ENCODE data around the gene ACSS2.

ACSS2 gene

DNA sequence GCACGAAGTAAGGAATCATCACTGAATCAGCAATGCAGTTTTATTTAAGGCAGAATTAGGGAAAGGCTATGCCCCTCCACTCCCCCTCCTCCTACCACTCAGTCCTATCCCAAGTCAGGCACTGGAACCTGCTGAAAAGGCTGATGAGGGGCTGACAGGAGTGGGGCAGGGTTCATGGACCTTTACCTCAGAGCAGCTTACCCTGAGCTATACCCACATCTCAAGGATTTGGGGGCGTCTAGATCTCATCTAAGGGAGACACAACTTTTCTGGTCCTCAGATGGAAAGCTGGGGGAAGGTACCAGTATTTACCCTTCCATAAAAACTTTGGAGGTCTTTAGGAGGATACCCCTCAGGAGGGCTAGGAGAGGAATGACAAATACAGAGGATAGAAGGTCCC lies 52.0 kb downstream of the ACSS2 start:
- H3K9me3 ChIP-seq (replicated peaks; ENCODE audit: insufficient read depth, low read length): no peaks in the 10 kb centered on the region
- no peak overlapping the region for H3K9ac ChIP-seq (ENCODE audit: low read length)
- TF ChIP-seq EZH2phosphoT487 (IDR thresholded peaks at IDR 0.05; ENCODE audit: low read length) (no peak), EZH2 (optimal IDR thresholded peaks at IDR 0.05; ENCODE audit: low read depth, low read length) (no peak)
- TF ChIP-seq, protein P1, sequence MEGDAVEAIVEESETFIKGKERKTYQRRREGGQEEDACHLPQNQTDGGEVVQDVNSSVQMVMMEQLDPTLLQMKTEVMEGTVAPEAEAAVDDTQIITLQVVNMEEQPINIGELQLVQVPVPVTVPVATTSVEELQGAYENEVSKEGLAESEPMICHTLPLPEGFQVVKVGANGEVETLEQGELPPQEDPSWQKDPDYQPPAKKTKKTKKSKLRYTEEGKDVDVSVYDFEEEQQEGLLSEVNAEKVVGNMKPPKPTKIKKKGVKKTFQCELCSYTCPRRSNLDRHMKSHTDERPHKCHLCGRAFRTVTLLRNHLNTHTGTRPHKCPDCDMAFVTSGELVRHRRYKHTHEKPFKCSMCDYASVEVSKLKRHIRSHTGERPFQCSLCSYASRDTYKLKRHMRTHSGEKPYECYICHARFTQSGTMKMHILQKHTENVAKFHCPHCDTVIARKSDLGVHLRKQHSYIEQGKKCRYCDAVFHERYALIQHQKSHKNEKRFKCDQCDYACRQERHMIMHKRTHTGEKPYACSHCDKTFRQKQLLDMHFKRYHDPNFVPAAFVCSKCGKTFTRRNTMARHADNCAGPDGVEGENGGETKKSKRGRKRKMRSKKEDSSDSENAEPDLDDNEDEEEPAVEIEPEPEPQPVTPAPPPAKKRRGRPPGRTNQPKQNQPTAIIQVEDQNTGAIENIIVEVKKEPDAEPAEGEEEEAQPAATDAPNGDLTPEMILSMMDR (IDR thresholded peaks at IDR 0.05; ENCODE audit: low read length): no peak
- no peaks in the 10 kb centered on the region for H3F3A ChIP-seq (ENCODE audit: insufficient read depth, low read length)
- H2AFZ ChIP-seq (ENCODE audit: low read length): no peak overlapping the region
- H3K36me3 ChIP-seq (replicated peaks; ENCODE audit: insufficient read depth, low read length): no peaks in the 10 kb centered on the region
- H3K4me3 ChIP-seq (ENCODE audit: low read length): no peak overlapping the region
- H3K9me2 ChIP-seq (replicated peaks; ENCODE audit: insufficient read depth, low read length): no peaks in the 10 kb centered on the region
- no peaks in the 10 kb centered on the region for H3K79me2 ChIP-seq (ENCODE audit: low read length)
- H3K27me3 ChIP-seq (replicated peaks; ENCODE audit: insufficient read depth, low read length): no peaks in the 10 kb centered on the region
- H3K27ac ChIP-seq (ENCODE audit: low read length): no peak overlapping the region
- DNase-seq: no peak
- H3K4me2 ChIP-seq (ENCODE audit: low read depth, low read length): no peak overlapping the region
- H4K20me1 ChIP-seq (ENCODE audit: insufficient read depth, low read length): no peaks in the 10 kb centered on the region
- H3K4me1 ChIP-seq (ENCODE audit: low read length): 0 out of 2 replicates have a peak, but pooled peaks cover 7% of the 10 kb centered on the region

DNA sequence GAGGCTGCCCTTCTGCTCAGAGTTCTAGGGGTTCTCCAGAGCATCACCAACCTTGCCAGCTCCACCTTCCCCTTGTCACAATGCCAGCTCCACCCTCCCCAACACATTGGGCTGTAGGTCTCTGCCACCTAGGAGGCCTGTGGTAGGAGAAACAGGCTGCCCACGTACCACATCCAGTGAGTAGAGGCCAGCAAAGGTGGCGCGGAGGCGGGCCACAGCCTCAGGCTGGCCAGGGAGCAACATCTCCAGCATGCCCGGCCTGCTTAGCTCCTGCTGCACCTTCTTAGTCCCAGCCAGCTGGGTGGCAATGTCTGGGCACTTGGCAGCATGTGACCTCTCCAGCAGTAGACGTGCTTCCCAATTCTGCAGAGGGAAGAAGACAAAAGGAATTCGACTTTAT lies 55.4 kb downstream of the ACSS2 start:
- no peaks in the 10 kb centered on the region for H3K36me3 ChIP-seq (replicated peaks; ENCODE audit: insufficient read depth, low read length)
- H2AFZ ChIP-seq (ENCODE audit: low read length): no peak overlapping the region
- H3F3A ChIP-seq (ENCODE audit: insufficient read depth, low read length): no peaks in the 10 kb centered on the region
- TF ChIP-seq, protein P1 (IDR thresholded peaks at IDR 0.05; ENCODE audit: low read length): no peak
- TF ChIP-seq EZH2 (optimal IDR thresholded peaks at IDR 0.05; ENCODE audit: low read depth, low read length) (no peak), EZH2phosphoT487 (IDR thresholded peaks at IDR 0.05; ENCODE audit: low read length) (no peak)
- no peaks in the 10 kb centered on the region for H3K27me3 ChIP-seq (replicated peaks; ENCODE audit: insufficient read depth, low read length)
- H4K20me1 ChIP-seq (ENCODE audit: insufficient read depth, low read length): no peaks in the 10 kb centered on the region
- H3K27ac ChIP-seq (ENCODE audit: low read length): no peak overlapping the region
- no peaks in the 10 kb centered on the region for H3K79me2 ChIP-seq (ENCODE audit: low read length)
- H3K4me3 ChIP-seq (ENCODE audit: low read length): no peak overlapping the region
- H3K4me2 ChIP-seq (ENCODE audit: low read depth, low read length): no peak overlapping the region
- DNase-seq: no peak
- 0 out of 2 replicates have a peak, but pooled peaks cover 5% of the 10 kb centered on the region for H3K4me1 ChIP-seq (ENCODE audit: low read length)
- H3K9me3 ChIP-seq (replicated peaks; ENCODE audit: insufficient read depth, low read length): no peaks in the 10 kb centered on the region
- H3K9me2 ChIP-seq (replicated peaks; ENCODE audit: insufficient read depth, low read length): no peaks in the 10 kb centered on the region
- no peak overlapping the region for H3K9ac ChIP-seq (ENCODE audit: low read length)

DNA sequence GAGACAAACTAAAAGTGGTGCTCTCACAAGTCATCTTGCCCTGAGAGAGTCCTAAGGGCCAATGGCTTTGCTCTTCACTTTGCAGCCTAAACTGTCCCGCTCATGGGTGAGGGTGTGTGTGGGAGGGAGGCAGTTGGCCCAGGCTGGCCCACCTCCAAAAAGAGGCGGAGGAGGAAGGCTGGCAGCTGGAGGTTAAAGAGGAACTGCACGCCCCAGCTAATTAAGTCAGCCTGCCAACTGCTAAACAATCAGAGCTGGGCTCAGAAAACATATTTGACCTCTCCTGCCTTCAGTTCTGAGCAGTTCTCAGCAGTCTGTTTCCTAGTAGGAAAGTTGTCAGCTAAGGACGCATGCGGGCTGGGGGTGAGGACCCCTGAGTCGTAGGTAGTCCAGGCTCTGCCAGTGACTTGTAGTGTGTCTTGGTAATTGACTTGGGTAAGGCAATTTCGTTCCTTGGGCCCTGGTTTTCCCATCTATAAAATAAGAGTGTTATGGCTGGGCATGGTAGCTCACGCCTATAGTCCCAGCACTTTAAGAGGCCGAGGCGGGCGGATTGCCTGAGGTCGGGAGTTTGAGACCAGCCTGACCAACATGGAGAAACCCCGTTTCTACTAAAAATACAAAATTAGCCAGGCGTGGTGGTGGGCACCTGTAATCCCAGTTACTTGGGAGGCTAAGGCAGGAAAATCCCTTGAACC lies 62.2 kb downstream of the ACSS2 start:
- Histone ChIP-seq H3K9me3 (replicated peaks; ENCODE audit: insufficient read depth, low read length) (no peaks in the 10 kb centered on the region), H3K27me3 (replicated peaks; ENCODE audit: insufficient read depth, low read length) (no peaks in the 10 kb centered on the region), H3F3A (ENCODE audit: insufficient read depth, low read length) (peaks cover 13% of the 10 kb centered on the region), H3K4me2 (ENCODE audit: low read depth, low read length) (no peak overlapping the region), H3K4me1 (ENCODE audit: low read length) (peaks cover 25% of the 10 kb centered on the region), H3K36me3 (replicated peaks; ENCODE audit: insufficient read depth, low read length) (no peaks in the 10 kb centered on the region), H3K9ac (ENCODE audit: low read length) (no peak overlapping the region), H3K79me2 (ENCODE audit: low read length) (no peaks in the 10 kb centered on the region), H4K20me1 (ENCODE audit: insufficient read depth, low read length) (no peaks in the 10 kb centered on the region), H3K27ac (ENCODE audit: low read length) (no peak overlapping the region), H3K9me2 (replicated peaks; ENCODE audit: insufficient read depth, low read length) (no peaks in the 10 kb centered on the region), H3K4me3 (ENCODE audit: low read length) (no peak overlapping the region), H2AFZ (ENCODE audit: low read length) (no peak overlapping the region)
- TF ChIP-seq EZH2 (optimal IDR thresholded peaks at IDR 0.05; ENCODE audit: low read depth, low read length) (no peak), EZH2phosphoT487 (IDR thresholded peaks at IDR 0.05; ENCODE audit: low read length) (no peak)
- TF ChIP-seq, protein P1 (IDR thresholded peaks at IDR 0.05; ENCODE audit: low read length): no peak
- DNase-seq: no peak
